HUDEP-2 (cell line): ENCODE measurements around the gene FAM53C.
A peak's percentile ranks its signal among the peaks of the same experiment; 100 is the strongest.
"Not testable (repeated sequence)": the region's sequence is repeated elsewhere in the genome, so short reads cannot be mapped to it uniquely, and the experiment has no call there.

Experiments
- DNase-seq, 76 experiments: peaks; one replicate each; lab custom pipeline; 2025; ENCODE audit not compliant: unreplicated experiment in 76 of 76; lab: John Stamatoyannopoulos, UW

Gene FAM53C

GRCh38 chr5:138337685-138338410 lies at the start of gene FAM53C:
Gene FAM53C, plus strand, starts transcription at chr5:138338266. Its CDS starts 3,070 bp downstream, at chr5:138341336.
- DNase-seq: peak in 75 of 76 experiments; percentile 13 to 99 (median 83)

GRCh38 chr5:138289296-138289695 lies 48.8 kb upstream of the FAM53C start:
- DNase-seq: no peak

- no peak for DNase-seq
Measured at GRCh38 chr5:138303372-138303771, 34.7 kb upstream of the FAM53C start.

GRCh38 chr5:138305797-138306196 lies 32.3 kb upstream of the FAM53C start:
- peak in 74 of 76 experiments; percentile 9 to 88 (median 72) for DNase-seq

GRCh38 chr5:138315751-138316278 lies 22.3 kb upstream of the FAM53C start:
- DNase-seq: no peak

GRCh38 chr5:138316355-138316754 lies 21.7 kb upstream of the FAM53C start:
- no peak for DNase-seq

GRCh38 chr5:138318211-138318610 lies 19.9 kb upstream of the FAM53C start:
- DNase-seq: not testable (repeated sequence)

- DNase-seq: no peak
Measured at GRCh38 chr5:138330813-138331448, 7.1 kb upstream of the FAM53C start.

- peak; percentile 23 to 99 (median 96) for DNase-seq
Measured at GRCh38 chr5:138331449-138332368, 6.4 kb upstream of the FAM53C start, which contains the start of gene CDC25C. Gene CDC25C, minus strand, starts transcription at chr5:138331804. Its CDS starts 624 bp downstream, at chr5:138331180.

GRCh38 chr5:138334867-138335447 lies 3.1 kb upstream of the FAM53C start:
- peak in 1 of 76 experiments; percentile 3 for DNase-seq

- DNase-seq: peak in 39 of 76 experiments; percentile 36 to 85 (median 69)
Measured at GRCh38 chr5:138336952-138337684, 948 bp upstream of the FAM53C start.

GRCh38 chr5:138338411-138339090 lies 485 bp downstream of the FAM53C start:
- peak in 4 of 76 experiments; percentile 4 to 47 (median 20) for DNase-seq

GRCh38 chr5:138339091-138339456 lies 1.0 kb downstream of the FAM53C start:
- DNase-seq: peak in 1 of 76 experiments; percentile 12

GRCh38 chr5:138339464-138339863 lies 1.4 kb downstream of the FAM53C start:
- no peak for DNase-seq

GRCh38 chr5:138340008-138340407 lies 1.9 kb downstream of the FAM53C start:
- no peak for DNase-seq

GRCh38 chr5:138344887-138345622 lies 7.0 kb downstream of the FAM53C start:
- no peak for DNase-seq

GRCh38 chr5:138346889-138347288 lies 8.8 kb downstream of the FAM53C start:
- DNase-seq: no peak

GRCh38 chr5:138349852-138350562 lies 11.9 kb downstream of the FAM53C start:
- no peak for DNase-seq
